ENCODE measurements around the gene MFGE8. TPM values are rescaled to one million over a fixed set of nuclear protein-coding genes. Genes with fewer than 3 reads are reported as not detected.

Gene MFGE8
- total RNA-seq, 1 donor from 2014 or later = 113 TPM

- Mint-ChIP-seq H3K36me3 (ENCODE audit: low read depth) (peaks cover 7% of the 10 kb centered on the region), H3K27me3 (ENCODE audit: low read depth) (peaks cover 4% of the 10 kb centered on the region), H3K4me3 (no peak overlapping the region), H3K27ac (ENCODE audit: unreplicated experiment) (peak overlapping the region; percentile 21), H3K9me3 (no peaks in the 10 kb centered on the region), H3K4me1 (peaks cover 31% of the 10 kb centered on the region)
- TF ChIP-seq CTCF (conservative IDR thresholded peaks at IDR 0.05) = no peak
- DNase-seq (ENCODE audit: low read depth, low spot score) = no peak
Measured at GRCh38 chr15:88900309-88900981, 12.7 kb downstream of the MFGE8 start.

- H3K27ac Mint-ChIP-seq (ENCODE audit: unreplicated experiment) = no peak overlapping the region
- peaks cover 4% of the 10 kb centered on the region for H3K36me3 Mint-ChIP-seq (ENCODE audit: low read depth)
- DNase-seq (ENCODE audit: low read depth, low spot score) = no peak
- H3K9me3 Mint-ChIP-seq = no peaks in the 10 kb centered on the region
- peaks cover 13% of the 10 kb centered on the region for H3K27me3 Mint-ChIP-seq (ENCODE audit: low read depth)
- peaks cover 25% of the 10 kb centered on the region for H3K4me1 Mint-ChIP-seq
- TF ChIP-seq CTCF (conservative IDR thresholded peaks at IDR 0.05) = no peak
- H3K4me3 Mint-ChIP-seq = no peak overlapping the region
Measured at GRCh38 chr15:88899251-88899650, 13.9 kb downstream of the MFGE8 start.

GRCh38 chr15:88898736-88899135 is 14.4 kb downstream of the MFGE8 start:
- Mint-ChIP-seq H3K4me1 (peaks cover 29% of the 10 kb centered on the region), H3K27me3 (ENCODE audit: low read depth) (peaks cover 18% of the 10 kb centered on the region), H3K27ac (ENCODE audit: unreplicated experiment) (no peak overlapping the region), H3K9me3 (no peaks in the 10 kb centered on the region), H3K36me3 (ENCODE audit: low read depth) (peaks cover 4% of the 10 kb centered on the region), H3K4me3 (no peak overlapping the region)
- no peak for TF ChIP-seq CTCF (conservative IDR thresholded peaks at IDR 0.05)
- no peak for DNase-seq (ENCODE audit: low read depth, low spot score)

- Mint-ChIP-seq H3K9me3 (no peaks in the 10 kb centered on the region), H3K4me1 (peaks cover 29% of the 10 kb centered on the region), H3K27ac (ENCODE audit: unreplicated experiment) (peak overlapping the region; percentile 27), H3K27me3 (ENCODE audit: low read depth) (peaks cover 27% of the 10 kb centered on the region), H3K36me3 (ENCODE audit: low read depth) (peaks cover 4% of the 10 kb centered on the region), H3K4me3 (peak overlapping the region; percentile 23)
- TF ChIP-seq CTCF (conservative IDR thresholded peaks at IDR 0.05) = peak; percentile 63
- DNase-seq (ENCODE audit: low read depth, low spot score) = peak; percentile 73
Measured at GRCh38 chr15:88897456-88898194, 15.6 kb downstream of the MFGE8 start.

GRCh38 chr15:88897142-88897455 is 16.1 kb downstream of the MFGE8 start:
- Mint-ChIP-seq H3K4me1 (peaks cover 29% of the 10 kb centered on the region), H3K27me3 (ENCODE audit: low read depth) (peaks cover 27% of the 10 kb centered on the region), H3K27ac (ENCODE audit: unreplicated experiment) (no peak overlapping the region), H3K4me3 (peak overlapping the region; percentile 23), H3K36me3 (ENCODE audit: low read depth) (peaks cover 4% of the 10 kb centered on the region), H3K9me3 (no peaks in the 10 kb centered on the region)
- TF ChIP-seq CTCF (conservative IDR thresholded peaks at IDR 0.05) = no peak
- DNase-seq (ENCODE audit: low read depth, low spot score) = no peak

Measured in neural crest cell (in vitro differentiated cells).